AG04450 (cell line): ENCODE results near the gene XYLT2. TPM values are rescaled to one million over a fixed set of nuclear protein-coding genes. Genes with fewer than 3 reads are reported as not detected.

ENCODE experiments used
- CTCF ChIA-PET: fragments of 300-600, 350-600 bp; formaldehyde crosslinking; extraction: SDS; loops from one replicate; lab custom pipeline; 2022; ENCODE audit warnings: antibody characterized with exemption, inconsistent platforms; lab: Charles Lee
- POLR2A ChIA-PET: fragments of 350-600 bp; formaldehyde crosslinking; extraction: SDS; loops from one replicate; lab custom pipeline; 2021; ENCODE audit warnings: antibody characterized with exemption, inconsistent platforms; lab: Yijun Ruan, JAX
- DNase-seq: peaks from one replicate; pipeline ENCODE4 v3.0.0-alpha.2; 2011; ENCODE audit warnings: low read depth, low spot score
- H3K27ac ChIP-seq: one replicate; pipeline ENCODE4 v1.5.1; 2012; ENCODE audit warnings: low read depth, low read length, control low read depth
- H3K27me3 ChIP-seq: one replicate; pipeline ENCODE4 v1.6.0; 2012; ENCODE audit warnings: low read length; ENCODE audit not compliant: control insufficient read depth, insufficient read depth
- H3K4me3 ChIP-seq: 2 replicates; pipeline ENCODE4 v1.5.1; 2011; ENCODE audit warnings: mild to moderate bottlenecking, low read depth, low read length, control low read depth
- H3K9me3 ChIP-seq: 2 replicates; pipeline ENCODE4 v1.5.1; 2012; ENCODE audit warnings: low read length; ENCODE audit not compliant: control insufficient read depth, insufficient read depth
- polyA plus RNA-seq: library from polyadenylated mRNA; depleted of rRNA; stranded (reverse); fragments of >200 nt; gene quantifications from 2 replicates; pipeline ENCODE4 v1.2.3, GENCODE V29; 2011
- TF ChIP-seq, protein P1 (sequence below): IDR thresholded peaks from 2 replicates; pipeline ENCODE4 v1.5.1; 2011; ENCODE audit warnings: low read depth, low read length, control low read depth, inconsistent platforms

The XYLT2 gene
- polyA plus RNA-seq, 1 experiment: 13.5 TPM

DNA sequence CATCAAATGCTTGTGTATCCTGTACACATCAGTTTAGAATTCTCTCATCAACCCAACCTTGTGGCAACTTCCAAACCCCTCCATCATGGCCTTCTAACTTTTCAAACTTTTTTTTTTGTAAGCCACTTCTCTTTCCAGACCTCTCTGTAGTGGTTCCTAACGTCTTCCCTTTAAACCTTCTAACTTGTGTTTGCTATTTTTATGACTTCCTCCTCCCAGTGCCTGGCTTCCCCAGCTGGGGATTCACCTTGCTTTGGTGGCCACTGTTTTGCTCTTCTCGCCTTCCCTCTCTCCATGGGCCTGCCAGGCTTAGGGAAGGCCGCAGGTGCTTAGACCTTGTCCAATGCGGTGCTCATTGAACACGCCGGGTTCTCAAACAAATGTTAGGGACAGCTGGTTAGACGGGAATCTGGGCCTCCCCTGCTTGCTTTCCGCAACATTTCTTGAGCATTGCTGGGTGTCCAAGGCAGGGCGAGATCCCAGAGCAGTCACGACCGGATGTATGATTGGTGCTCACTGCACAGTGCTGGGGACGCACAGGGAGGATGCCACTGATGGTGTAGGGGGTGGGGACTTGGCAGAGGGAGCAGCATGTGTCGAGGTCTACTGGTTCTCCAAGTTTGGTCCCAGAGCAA lies 1.1 kb upstream of the XYLT2 start:
- Histone ChIP-seq H3K4me3 (no peak overlapping the region), H3K27ac (no peak overlapping the region), H3K9me3 (no peaks in the 10 kb centered on the region; the same call in 1 of the 2 replicates), H3K27me3 (no peaks in the 10 kb centered on the region)
- TF ChIP-seq, protein P1, sequence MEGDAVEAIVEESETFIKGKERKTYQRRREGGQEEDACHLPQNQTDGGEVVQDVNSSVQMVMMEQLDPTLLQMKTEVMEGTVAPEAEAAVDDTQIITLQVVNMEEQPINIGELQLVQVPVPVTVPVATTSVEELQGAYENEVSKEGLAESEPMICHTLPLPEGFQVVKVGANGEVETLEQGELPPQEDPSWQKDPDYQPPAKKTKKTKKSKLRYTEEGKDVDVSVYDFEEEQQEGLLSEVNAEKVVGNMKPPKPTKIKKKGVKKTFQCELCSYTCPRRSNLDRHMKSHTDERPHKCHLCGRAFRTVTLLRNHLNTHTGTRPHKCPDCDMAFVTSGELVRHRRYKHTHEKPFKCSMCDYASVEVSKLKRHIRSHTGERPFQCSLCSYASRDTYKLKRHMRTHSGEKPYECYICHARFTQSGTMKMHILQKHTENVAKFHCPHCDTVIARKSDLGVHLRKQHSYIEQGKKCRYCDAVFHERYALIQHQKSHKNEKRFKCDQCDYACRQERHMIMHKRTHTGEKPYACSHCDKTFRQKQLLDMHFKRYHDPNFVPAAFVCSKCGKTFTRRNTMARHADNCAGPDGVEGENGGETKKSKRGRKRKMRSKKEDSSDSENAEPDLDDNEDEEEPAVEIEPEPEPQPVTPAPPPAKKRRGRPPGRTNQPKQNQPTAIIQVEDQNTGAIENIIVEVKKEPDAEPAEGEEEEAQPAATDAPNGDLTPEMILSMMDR: no peak
- DNase-seq: no peak
- ChIA-PET CTCF (interaction anchor here (1.1 kb wide), 1 partner anchor 11 kb away, joined by 3 read pairs; no protein-coding TSS in a partner anchor), POLR2A (no interaction called here)

DNA sequence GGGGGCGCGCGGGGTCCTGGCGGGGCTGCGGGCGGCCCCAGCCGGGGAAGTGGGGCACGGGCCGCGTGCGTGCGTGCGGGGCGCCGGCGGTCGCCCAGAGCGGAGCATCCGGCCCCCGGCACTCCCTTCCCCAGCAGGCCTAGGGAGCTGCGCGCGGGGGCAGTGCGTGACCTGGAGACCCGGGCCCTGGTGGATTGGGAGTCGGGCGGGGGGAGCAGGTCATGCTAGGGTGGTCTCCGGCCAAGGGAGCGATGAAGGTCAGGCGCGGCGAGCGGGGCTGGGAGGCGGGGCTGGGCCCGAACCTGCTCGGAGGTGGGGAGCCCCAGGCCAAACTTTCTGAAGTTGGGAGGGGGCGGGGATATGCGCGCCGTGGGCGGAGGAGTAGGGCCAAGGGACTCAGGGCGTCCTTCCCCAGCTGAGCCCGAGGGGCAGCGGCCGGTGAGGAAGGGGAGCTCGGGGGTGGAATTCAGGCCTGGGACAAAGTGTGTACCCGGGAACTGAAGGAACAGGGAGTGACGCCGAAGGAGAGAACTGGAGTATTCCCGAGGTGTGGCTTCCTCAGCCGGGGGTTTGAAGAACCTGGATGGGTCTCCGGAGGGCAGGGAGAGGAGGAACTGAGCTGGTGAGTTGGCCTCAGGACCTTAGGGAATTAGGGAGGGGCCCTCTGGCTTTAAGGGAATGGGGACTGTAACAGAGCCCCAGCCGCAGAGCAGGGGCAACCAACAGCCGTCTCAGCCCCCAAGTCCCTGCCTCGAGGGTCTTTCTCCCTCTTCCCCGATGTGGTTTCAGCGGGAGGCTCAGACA lies 589 bp downstream of the XYLT2 start:
- TF ChIP-seq, protein P1: no peak
- DNase-seq: no peak
- Histone ChIP-seq H3K27ac (no peak overlapping the region), H3K9me3 (no peaks in the 10 kb centered on the region; the same call in 1 of the 2 replicates), H3K27me3 (no peaks in the 10 kb centered on the region), H3K4me3 (peak overlapping the region; percentile 85)
- CTCF ChIA-PET: interaction anchor here (1.5 to 4.1 kb wide), 4 partner anchors 15 to 252 kb away, joined by 3 to 29 read pairs (median 6); no protein-coding TSS in a partner anchor
- POLR2A ChIA-PET: interaction anchor here (1.0 to 1.1 kb wide), 2 partner anchors 16 to 145 kb away, joined by 3 to 4 read pairs; partner anchors contain the start of gene COL1A1

DNA sequence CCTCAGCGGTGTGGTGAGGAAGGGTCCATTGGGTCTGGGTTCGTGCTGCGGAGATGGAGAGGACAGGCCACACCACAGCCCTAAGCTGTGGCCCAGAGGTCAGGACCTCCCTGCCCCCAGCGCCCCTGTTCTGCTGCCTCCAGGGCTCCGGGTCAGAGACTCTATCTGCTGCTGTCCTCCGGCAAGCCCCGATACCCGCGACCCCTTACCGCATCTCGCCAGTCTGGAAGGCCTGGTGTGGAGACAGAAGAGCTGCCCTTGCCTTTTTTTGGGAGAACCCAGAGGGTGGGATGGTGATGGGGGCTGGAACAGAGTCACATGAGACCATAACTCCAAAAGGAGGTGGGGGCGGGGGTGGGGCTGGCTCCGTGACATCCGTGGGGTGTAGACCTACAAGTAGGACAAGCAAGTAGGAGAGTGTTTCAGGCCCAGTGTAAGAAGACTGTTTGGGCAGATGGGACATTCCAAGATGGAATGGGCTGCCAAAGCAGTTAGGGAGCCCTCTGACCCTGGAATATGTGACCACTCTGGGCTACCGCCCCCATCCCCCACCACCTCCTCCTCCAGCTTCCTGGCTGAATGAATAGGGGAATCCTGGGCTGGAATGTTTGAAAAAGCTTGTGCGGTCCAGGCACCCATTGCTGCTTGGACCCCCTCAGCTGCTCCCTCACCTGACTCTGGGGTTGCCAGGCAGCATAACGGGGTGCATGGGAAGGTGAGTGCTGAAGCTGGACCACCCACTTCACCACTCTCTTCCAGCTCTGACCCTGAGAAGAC lies 1.4 kb downstream of the XYLT2 start:
- no peak for DNase-seq
- ChIA-PET CTCF (interaction anchor here (0.6 to 4.1 kb wide), 5 partner anchors 15 to 253 kb away, joined by 3 to 29 read pairs (median 6); no protein-coding TSS in a partner anchor), POLR2A (interaction anchor here (1.0 to 1.1 kb wide), 2 partner anchors 15 to 146 kb away, joined by 3 to 4 read pairs; partner anchors contain the start of gene COL1A1)
- Histone ChIP-seq H3K4me3 (peak overlapping the region; percentile 85), H3K27me3 (no peaks in the 10 kb centered on the region), H3K9me3 (no peaks in the 10 kb centered on the region; the same call in 1 of the 2 replicates), H3K27ac (no peak overlapping the region)
- TF ChIP-seq, protein P1: no peak

DNA sequence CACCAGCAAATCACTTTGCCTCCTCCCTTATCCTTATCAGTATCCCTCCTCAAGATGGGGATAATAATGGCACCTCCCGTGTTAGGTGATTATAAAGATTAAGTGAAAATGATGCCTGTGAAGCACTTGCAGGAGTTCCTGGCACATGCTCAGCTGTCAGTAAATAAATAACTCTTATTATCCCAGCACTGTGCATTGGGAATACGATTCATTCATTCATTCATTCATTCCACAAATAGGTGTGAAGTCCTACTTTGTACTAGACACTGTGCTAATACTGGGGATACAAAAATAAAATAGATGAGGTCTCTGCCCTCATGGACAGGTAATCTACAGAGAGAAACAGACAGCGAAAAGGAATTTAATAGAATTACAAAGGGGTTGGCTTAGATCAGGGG lies 2.0 kb downstream of the XYLT2 start:
- TF ChIP-seq, protein P1: no peak
- no peak for DNase-seq
- Histone ChIP-seq H3K27ac (no peak overlapping the region), H3K9me3 (no peaks in the 10 kb centered on the region; the same call in 1 of the 2 replicates), H3K4me3 (peak overlapping the region; percentile 85), H3K27me3 (no peaks in the 10 kb centered on the region)
- POLR2A ChIA-PET: no interaction called here
- CTCF ChIA-PET: interaction anchor here (0.6 to 4.1 kb wide), 4 partner anchors 14 to 254 kb away, joined by 3 to 29 read pairs (median 6); no protein-coding TSS in a partner anchor
